Fibroblast of peridontal ligament (primary cell): ENCODE measurements around the gene NAV2.

Source experiments
- DNase-seq: peaks from one replicate; pipeline ENCODE4 v3.0.0-alpha.2; 2010; ENCODE audit errors: extremely low read depth

The NAV2 gene

GRCh38 chr11:19805376-19805775 lies 92.7 kb downstream of the NAV2 start:
- no peak for DNase-seq

- peak; percentile 60 for DNase-seq
Observed at GRCh38 chr11:19805827-19806226, 93.2 kb downstream of the NAV2 start.

DNA sequence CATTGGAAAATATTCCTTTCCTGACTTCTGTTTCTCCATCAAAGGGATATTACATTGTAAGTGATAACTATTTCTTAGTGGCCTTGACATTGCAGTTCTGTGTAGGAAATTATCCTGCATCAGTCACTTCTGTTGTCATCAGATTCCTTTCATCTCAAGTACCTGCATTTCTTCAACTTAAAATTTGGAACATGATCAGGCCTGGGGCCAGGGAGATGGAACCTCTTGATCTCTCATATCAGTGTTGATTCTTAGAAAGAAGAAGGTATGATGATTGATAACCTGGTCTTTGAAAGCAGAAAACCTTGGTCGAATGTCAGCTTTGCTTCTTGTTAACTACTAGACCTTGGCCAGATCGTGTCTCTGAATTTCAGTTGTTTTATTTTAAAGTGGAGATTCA lies 93.6 kb downstream of the NAV2 start:
- no peak for DNase-seq

GRCh38 chr11:19808076-19808911 lies 95.7 kb downstream of the NAV2 start:
- DNase-seq: no peak

DNA sequence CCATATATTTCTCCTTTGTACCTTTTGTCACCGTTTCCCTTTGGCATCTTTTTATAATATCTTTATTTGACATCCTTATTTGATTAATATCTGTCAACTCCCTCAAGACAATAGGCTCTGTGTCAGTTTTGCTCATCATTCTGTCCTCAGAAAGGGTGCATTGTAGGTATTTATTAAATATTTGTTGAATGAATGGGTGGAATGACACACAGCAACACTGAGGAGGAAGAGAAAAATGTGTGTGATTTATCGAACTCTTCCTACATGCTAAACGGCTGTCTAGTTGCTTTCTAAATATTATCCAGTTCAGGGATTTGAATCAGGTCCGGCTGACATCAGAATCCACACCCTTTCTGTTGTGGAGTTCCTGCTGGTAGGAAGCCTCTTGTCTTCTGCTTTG lies 98.2 kb downstream of the NAV2 start:
- DNase-seq: no peak

GRCh38 chr11:19811380-19811779 lies 98.7 kb downstream of the NAV2 start:
- DNase-seq: no peak

DNA sequence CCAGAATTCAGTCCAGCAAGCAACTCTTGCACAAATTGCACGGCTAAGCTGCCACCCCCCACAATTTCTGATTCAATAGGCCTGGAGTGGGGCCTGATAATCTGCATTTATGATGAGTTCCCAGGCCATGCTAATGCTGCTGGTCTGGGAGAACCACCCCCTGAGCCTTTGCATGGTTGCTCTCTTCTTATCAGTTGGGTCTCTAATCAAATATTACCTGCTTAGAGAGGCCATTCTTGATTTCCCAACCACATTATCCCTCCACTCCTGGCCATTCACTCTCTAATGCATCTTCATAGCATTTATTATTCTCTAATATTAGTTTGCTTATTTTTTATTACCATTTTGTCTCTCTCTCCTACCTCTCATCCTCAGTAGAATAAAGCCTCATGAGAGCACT lies 99.5 kb downstream of the NAV2 start:
- DNase-seq: no peak

DNA sequence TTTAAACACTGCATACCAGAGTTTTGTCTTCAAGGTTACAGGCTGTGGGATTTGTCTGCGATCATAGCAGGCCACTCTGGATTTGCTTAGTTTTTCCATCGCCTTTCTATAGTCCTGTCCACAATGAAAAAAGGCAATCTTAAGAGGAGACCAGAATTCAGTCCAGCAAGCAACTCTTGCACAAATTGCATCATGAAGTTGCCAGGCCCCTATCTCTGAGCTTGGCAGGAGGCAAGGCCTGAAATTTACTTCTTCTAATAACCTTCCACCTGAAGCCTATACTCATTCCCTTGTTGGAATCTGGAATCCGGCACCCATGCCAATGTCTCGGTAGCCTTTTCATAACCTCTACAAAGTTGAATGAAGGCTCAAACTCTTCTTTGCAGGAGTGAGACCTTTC lies 100.1 kb downstream of the NAV2 start:
- no peak for DNase-seq

DNA sequence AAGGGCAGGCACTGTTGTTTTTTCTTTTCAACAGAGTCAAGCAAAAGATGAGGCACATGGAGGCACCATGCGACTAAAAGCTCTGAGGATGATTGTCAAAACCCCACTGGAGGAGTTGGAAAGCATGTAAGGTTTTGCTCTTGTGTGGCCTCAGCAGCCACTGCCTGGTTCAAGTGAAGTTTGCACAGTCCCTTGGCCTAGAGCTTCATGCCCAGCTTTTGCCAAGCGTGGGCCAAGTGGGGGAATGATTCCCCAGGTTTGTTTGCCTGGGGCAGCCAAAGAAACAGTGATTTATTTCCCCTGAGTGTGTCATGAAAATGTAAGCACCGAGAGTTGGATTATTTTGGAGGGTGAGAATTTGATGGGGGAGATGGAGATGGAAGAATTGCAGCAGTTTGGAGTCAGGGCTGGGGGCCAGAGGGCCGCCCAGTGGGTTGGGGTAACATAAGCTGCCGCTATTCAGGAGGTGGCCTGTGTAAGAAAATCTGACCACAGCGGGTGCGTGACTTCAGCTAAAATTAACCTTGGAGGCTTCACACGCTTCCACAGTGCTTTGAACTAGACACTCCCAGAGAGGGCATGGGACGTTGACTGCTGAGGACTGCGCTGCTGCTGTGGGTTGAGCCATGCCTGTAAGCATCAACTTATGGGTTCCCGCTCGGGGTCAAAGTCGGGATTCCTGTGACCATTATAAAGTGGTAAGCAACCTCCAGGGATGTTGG lies 100.7 kb downstream of the NAV2 start:
- DNase-seq: no peak

DNA sequence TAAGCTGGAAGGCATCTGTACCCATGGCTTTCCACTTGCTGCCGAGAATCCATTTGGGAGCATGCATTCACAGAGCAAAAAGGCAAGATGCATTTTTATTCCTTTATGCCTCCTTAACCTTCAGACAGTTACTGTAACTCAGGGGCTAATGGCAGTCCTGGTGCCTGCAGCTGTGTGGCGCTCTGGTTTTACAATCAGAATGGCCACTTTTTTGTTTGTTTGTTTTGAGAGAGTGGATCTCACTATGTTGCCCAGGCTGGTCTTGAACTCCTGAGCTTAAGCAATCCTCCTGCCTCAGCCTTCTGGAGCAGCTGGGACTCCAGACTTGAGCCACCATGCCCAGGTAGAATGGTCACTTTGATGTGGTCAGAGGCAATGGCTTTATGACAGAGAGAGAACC lies 101.8 kb downstream of the NAV2 start:
- DNase-seq: no peak

DNA sequence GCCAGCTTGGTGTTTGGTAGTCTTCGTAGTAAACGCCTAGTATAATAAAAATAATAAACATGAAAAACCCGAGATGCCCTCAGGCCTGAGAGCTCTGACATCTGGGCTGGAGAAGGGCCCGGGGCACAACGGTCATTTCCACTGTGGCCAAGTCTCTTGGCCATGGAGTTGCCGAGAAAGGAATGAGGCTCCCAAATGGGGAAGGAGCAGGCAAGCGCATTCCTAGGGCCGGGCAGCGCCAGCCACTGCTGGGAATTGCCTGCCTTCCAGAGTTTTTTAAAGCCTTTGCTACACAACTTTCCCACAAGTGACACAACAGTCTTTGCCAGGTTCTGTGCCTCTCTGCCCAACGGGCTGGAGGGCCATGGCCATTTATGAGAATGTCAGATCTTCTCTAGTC lies 103.4 kb downstream of the NAV2 start:
- DNase-seq: no peak

- DNase-seq: no peak
Observed at GRCh38 chr11:19816817-19817216, 104.2 kb downstream of the NAV2 start.

- no peak for DNase-seq
Observed at GRCh38 chr11:19817265-19817851, 104.7 kb downstream of the NAV2 start.

- DNase-seq: no peak
Observed at GRCh38 chr11:19817870-19818269, 105.2 kb downstream of the NAV2 start.

DNA sequence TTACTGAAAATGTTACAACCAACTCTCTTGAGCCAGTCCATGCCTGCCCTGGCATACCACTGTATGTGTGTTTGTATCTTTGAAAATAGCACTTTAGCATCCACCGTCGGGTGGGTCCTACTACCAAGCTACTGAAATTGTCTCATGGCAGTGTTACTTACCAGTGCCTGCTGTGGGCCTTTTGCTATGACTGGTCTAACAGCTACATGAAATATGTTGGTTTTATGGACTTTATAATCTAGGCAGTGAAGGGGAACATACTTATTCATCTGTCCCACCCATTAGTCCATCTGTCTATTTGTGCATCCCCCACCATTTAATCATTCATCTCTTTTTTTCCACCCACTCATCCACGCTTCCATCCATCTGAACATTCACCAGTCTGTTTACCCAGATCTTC lies 106.0 kb downstream of the NAV2 start:
- DNase-seq: no peak

GRCh38 chr11:19819148-19819547 lies 106.5 kb downstream of the NAV2 start:
- DNase-seq: no peak

DNA sequence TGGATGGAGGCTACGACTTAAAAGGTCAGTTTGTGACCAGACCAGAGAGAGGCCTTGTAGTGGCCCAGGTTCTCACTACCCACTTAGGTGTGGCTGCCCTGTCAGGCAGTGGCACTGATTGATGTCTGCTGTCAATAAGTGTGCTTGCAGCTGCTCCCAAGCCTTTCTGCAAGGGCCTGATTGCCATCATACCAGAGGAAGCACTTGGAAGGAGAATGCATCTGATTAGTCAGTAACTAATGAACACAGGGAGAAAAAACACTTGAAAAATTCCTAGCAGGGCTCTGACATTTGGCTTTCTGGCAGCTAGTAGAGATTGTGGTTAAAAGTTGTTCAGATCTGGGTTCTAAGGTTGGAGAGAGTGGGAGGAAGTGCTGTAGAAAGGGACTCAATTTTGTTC lies 107.5 kb downstream of the NAV2 start:
- peak; percentile 83 for DNase-seq

DNA sequence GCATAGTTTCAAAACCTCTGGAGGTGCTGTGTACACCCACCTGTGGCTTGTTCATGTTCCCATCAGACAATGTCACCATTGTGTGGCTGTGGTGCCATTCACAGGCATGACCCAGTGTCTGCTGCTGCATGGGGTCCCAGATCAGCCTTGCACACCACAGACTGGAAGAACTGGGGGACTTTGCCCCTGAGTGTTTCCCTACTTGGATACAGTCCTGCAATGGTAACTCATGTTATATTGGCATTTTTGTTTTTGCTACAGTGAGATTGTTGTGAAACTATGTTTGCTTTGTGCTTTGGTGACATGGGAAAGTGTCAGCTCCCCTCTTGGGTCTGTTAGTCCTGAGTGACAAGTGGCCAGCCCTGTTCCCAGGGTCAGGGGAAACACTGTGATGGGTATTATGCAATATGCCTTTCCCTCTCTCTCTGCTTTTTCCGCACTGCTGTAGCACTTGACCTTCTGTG lies 108.8 kb downstream of the NAV2 start:
- no peak for DNase-seq

GRCh38 chr11:19821993-19822392 lies 109.4 kb downstream of the NAV2 start:
- DNase-seq: no peak

DNA sequence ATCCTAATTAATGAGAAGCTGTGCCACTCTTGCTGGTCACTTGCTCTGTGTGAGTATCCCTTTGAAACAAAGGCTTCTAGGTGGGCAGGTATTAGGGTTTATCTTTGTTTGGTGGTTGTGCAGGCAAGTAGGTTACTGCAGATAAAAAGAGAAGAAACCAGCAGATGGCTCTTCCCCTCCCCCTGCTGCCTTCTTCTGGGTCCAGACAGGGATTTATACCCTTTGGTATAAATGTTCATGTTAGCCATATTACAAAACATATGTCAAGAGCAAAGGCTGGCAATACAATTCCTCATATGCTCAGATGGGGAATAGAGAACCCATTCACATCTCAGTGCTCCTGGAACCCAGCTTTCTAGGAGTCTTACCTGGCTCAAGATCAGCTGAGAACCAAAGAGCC lies 109.9 kb downstream of the NAV2 start:
- no peak for DNase-seq

GRCh38 chr11:19826606-19827005 lies 114.0 kb downstream of the NAV2 start:
- DNase-seq: no peak

DNA sequence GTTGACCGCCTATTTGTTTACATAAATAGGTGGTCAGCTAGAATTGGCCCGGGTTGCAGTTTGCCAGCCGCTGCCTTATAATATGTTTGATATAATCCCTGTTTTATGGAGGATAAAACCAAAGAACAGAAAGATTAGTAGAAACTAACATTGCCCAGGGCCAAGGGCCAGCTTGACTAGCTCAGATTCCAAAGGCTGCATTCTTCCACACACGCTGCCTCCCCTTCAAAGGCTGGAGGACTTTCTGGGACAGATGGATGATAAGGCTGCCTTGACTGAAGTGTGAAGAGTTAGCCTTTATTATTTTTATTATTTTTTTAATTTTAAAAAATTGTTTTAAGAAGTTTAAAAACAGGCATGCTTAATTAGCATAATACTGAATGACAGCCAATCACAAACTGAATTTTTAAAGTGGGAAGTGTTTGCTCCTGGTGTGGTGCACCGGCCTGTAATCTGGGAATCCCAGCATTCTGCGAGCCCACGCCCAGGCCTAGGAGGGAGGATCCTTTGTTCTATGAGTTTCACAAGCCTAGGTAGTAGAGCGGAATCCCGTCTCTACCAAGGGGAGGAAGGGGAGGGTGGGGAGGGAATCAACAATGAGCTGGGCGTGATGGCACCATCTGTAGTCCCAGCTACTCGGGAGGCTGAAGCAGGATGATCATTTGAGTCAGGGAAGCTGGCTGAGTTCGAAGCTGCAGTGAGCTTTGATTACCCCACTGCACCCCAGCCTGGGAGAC lies 114.9 kb downstream of the NAV2 start:
- no peak for DNase-seq
